ENCODE measurements around the gene GON4L.
"Not testable (repeated sequence)": the region's sequence is repeated elsewhere in the genome, so short reads cannot be mapped to it uniquely, and the experiment has no call there.

Gene GON4L

DNA sequence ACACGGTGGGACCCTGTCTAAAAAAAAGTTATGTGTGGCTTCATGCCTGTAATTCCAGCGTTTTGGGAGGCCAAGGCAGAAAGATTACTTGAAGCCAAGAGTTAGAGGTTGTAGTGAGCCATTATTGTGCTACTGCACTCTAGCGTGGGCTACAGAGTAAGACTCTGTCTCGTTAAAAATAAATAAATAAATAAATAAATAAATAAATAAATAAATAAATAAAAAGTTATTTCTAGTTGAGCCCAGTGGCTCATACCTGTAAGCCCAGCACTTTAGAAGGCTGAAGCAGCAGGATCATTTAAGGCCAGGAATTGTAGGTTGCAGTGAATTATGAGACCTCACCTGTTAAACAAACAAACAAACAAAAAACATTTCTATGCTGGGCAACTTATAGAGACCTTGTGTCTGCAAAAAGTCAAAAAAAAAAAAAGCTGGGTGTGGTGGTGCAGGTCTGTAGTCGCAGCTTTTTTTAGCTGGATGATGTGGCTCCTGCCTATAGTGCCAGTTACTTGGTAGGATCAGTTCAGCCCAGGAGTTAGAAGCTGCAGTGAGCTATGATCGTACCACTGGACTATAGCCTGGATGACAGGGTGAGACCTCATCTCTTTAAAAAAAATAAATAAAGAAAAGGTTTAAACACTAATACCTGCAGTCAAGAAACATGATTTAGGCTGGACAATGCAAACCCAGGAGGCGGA, 25.6 kb downstream of the GON4L start:
- DNase-seq (ENCODE audit: low read depth): no peak

DNA sequence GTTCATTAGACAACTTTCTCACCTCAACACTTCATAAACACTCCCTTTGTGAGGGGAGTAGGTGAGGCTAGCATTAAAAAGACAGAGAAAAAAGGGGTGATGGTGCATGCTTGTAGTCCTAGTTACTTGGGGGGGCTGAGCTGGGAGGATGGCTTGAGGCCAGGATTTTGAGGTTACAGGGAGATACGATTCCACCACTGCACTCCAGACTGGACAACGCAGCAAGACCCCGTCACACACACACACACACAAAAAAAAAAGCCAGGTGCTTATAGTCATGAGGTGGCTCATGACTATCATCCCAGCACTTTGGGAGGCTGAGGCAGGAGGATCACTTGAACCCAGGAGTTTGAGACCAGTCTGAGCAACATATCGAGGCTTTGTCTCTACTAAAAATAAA, 29.6 kb downstream of the GON4L start:
- DNase-seq (ENCODE audit: low read depth): no peak

DNA sequence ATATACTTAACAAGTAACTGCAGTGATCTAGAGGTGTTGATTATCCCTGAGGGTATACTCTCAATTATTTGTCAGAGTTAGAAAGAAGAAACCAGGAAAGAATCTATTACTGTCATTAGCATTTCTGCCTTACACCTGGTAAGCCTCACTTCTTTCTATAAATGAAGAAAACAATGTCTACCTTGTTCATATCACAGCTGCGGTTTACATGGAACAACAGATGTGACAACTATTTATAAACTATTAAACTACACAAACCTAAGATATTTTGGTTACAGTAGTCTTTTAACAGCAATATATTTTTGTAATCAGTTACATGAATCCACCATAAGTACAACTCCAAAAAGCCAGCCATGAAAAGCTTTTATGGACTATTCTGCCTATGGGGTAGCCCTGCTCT, 40.7 kb downstream of the GON4L start:
- no peak for DNase-seq (ENCODE audit: low read depth)

DNA sequence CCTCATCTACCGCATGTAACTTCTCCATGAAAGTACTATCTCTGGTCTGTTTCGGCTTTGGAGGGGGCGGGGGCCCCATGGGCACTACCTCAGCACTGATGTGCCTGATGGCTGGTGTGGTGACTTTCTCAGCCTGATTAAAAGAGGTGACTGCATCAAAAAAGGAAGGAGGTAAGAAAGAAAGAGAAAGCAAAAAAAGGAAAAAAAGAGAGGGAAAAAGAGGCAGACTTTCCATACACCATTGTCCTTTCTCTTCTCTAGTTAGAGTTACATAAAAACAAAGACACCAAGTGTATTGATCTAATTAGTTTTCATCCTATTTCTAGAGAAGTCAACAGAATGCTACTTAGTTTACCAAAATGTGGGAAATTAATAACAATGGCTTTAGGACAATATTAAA, 43.3 kb downstream of the GON4L start:
- DNase-seq (ENCODE audit: low read depth): no peak

DNA sequence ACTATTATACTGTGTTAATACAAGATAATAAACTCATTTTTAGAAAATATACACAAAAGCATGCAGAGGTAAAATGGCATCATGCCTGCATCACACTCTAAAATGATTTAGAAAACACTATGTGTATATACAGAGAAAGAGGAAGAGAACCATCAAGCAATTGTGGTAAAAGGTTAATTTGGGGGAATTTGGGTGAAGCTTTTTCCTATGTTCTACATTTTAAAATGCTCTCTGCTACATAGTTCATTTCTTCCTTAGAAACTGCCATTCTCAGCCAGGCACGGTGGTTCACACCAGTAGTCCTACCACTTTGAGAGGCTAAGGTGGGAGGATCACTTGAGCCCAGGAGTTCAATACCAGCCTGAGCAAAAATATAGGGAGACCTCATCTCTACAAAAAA, 44.1 kb downstream of the GON4L start:
- DNase-seq (ENCODE audit: low read depth): no peak

DNA sequence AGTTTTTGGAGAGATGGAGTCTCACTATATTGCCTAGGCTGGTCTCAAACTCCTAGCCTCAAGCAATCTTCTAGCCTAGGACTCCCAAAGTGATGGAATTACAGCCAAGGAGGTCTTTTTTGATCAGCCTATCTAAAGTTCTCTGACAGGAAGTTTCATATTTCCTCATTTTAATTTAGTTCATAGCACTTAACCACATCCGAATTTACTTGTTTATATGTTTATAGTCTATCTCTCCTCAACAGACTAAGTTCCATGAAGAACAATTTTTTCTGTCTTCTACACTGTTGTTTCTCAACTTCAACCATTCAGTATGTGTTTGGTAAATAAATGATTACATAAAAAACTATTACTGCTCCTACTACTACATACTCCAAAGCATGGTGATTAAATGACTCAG, 47.9 kb downstream of the GON4L start:
- DNase-seq (ENCODE audit: low read depth): no peak

DNA sequence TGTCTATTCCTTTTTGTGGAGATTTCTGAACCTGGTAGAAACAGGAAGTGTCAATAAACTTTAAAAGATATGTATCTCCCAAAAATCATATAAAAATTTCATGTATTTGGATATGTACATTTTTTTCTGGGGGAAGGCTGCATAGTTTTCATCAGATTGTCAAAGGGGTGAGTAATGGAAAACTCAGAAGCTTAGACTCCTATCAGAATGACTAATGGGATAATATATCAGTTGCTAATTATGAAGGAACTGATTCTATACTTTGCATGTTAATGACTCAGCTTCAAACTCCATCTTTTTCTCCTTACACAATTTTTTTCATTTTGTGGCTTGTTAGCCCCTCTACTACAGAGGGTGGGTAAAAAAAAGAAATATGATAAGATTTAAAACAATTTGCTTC, 55.9 kb downstream of the GON4L start:
- peak; percentile 40 for DNase-seq (ENCODE audit: low read depth)

DNA sequence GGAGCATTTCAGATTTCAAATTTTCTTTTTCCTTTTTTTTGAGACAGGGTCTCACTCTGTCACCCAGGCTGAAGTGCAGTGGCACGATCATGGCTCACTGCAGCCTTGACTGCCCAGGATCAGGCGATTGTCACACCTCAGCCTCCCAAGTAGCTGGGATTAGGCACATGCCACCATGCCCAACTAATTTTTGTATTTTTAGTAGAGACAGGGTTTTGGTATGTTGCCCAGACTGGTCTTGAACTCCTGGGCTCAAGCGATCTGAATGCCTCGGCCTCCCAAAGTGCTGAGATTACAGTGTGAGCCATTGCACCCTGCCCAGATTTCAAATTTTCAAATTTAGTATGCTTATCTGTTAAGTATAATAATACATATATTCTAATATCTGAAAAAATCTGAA, 61.4 kb downstream of the GON4L start:
- DNase-seq (ENCODE audit: low read depth): not testable (repeated sequence)

DNA sequence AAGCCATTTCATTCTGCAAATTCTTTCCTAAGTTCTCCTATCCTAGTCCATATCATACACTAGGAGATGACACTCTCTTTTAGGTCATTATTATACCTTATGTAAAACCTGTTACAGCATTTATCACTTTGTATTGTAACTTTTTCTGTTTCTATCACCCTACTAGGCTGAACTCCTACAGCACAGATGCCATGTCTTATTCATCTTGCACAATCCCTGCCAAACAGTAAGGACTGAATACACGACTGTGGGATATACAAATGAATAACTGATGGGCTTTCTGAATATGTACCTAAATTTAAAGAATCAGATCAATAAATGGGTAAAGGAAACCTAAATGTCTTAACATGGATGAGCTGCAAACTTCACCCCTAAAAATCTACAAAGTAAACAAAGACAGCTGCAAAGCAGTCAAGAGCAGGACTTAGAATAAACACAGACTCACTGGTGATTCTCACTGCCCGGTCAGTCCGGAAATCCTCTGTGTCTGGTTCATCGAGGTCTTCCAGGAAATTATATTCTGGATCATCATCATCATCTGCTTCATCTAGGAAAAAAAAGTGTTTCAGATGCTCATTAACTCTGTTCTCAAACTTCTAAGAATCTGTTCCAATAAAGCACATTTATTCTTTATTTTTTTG, 62.3 kb downstream of the GON4L start:
- DNase-seq (ENCODE audit: low read depth): peak; percentile 15

DNA sequence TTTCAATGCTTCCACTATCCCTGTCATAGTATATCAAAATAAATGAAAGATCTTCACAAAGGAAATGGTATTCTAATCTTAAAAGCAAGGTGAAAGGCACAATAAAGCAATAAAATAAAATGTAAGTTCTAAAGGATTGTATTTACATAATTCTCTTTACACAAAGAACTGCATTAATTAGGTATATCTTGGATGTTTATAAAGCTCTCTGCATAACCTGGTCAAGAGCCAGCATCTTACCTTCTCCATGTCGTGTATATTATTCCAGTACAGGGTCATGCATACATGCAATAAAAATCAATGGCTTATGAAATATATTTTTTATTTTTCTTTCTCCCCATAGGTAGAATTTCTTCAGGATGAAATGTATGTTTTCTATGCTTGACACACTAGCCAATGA, 63.8 kb downstream of the GON4L start:
- DNase-seq (ENCODE audit: low read depth): no peak

DNA sequence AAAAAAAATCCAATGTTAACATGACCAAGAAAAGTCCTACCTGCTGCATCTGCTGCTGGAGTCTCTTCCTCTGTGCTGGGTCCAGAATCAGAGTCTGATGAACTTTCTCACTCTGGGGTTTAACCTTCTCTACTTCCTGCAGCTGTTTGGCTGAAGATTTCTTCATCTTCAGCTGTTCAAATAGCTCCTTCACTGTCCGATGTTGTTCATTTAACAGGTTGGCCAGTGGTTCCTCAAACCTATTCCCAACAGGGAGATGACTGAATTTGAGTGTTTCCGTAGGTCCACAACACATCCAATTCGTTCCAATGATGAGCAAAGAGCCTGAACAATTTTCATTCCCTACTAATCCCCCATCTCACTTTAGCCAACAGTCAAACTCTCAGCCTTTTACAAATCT, 79.4 kb downstream of the GON4L start:
- no peak for DNase-seq (ENCODE audit: low read depth)

DNA sequence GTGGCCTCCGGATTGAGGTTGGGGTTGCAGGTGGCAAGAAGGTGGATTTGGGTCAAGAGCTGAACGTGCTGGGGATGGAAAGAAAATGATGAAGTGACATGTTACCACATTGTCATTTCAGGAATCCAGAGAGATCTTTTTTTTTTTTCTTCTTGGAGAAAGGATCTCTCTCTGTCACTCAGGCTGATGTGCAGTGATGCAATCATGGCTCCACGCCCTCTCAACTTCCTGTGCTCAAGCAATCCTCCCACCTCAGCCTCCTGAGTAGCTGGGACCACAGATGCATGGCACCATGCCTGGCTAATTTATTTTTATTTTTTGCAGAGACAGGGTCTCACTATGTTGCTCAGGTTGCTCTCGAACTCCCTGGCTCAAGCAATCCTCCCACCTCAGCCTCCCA, 80.6 kb downstream of the GON4L start:
- peak; percentile 69 for DNase-seq (ENCODE audit: low read depth)

DNA sequence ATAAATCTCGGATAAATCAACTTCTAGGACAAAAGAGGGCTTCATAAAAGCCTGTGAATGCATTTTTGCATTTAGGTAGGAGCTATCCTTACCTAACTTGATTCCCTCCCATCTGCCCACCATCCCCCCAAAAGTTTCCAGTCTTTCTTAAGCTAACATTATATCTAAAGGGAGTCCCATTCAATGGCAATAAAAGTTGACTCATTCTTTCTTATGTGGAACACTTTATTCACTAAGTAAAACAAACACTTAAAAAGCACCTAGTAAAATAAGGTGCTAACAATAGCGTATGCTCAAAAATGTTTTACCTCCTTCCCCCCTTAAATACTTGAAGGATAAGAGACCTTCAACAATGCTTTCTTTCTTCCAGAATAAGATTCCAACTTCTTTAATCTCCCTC, 83.8 kb downstream of the GON4L start:
- DNase-seq (ENCODE audit: low read depth): no peak

DNA sequence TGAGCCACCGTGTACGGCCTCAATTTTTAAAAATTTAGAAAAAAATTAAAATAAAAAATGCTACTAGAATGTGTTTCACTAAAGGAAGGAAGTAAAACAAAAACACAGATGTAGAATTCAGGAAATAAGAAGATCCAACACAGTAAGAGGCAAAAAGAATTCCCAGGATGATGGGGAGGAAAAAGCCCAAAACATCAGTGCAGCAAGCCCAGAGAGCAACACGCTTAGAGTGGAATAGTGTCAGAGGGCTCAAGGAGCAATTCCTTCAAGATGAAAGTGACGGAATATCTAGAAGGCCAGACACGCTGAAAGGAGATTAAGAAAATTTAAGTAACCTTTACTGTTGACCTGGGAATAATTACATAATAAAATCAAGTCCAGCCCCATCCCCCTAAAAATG, 87.8 kb downstream of the GON4L start:
- no peak for DNase-seq (ENCODE audit: low read depth)

DNA sequence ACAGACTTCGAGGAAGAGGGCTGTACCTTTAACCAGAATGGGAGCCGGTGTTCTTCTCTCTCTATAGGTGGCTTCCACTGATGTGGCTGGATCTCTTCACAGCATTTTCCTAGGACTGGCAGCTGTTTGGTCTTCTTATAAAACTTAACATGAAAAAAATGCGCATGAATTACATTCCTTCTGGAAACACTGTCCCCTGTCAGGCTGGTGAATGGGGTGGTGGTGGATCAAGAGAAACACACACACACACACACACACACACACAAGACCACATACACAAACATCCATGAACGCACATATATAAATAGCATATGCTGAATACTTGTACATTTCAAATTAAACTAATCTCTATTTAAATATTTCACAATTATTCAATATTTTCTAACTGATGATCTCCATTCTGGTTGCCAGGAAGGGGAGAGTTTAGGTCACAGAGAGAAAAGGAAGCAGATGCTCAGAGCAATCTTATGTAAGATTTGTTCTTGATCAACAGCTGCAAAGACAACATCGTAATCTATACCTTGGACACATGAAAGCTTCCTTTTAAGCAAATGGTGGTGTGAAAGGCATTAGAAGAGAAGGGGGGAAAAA, 89.5 kb downstream of the GON4L start:
- not testable (repeated sequence) for DNase-seq (ENCODE audit: low read depth)

DNA sequence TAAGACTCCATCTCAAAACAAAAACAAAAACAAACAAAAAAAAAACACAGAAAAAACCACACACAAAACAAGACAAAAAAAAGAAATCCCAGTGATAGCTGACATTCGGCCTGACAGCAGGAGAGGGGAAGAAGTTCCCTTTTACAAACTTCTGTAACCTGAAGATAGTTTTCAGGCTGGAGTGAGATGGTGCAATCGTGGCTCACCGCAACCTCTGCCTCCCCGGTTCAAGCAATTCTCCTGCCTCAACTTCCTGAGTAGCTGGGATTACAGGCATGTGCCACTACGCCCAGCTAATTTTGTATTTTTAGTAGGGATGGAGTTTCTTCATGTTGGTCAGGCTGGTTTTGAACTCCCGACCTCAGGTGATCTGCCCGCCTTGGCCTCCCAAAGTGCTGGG, 93.0 kb downstream of the GON4L start:
- not testable (repeated sequence) for DNase-seq (ENCODE audit: low read depth)

DNA sequence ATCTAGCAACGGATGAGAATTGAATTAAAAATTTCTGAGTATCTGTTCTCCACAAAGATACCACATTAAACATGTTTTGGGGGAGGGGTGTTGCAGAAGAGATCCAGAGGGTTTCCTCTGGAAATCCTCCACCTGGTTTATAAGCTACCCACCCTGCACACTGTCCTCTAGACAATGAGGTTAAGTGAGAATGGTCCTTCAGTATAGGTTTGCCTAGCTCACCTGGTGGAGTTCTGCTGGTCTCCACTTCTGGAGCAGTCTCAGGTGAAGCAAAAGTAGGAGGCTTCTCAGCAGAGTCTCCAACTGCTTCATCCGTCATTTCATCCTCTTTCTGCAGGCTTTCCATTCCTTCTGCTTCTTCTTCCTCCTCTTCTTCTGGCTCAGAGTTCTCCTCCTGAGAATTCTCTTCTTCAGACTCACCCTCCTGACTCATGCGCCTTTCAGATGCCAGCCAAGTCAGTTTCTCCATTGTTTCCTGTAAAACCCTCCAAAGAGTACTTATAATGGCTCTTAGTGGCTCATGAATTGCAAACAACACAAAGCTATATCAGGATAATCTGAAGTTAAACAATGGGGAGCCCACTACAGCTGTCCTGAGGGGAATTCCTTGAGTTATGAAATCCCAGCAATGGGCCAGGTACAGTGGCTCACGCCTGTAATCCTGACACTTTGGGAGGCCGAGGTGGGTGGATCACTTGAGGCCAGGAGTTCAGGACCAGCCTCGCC, 93.8 kb downstream of the GON4L start:
- peak; percentile 88 for DNase-seq (ENCODE audit: low read depth)

DNA sequence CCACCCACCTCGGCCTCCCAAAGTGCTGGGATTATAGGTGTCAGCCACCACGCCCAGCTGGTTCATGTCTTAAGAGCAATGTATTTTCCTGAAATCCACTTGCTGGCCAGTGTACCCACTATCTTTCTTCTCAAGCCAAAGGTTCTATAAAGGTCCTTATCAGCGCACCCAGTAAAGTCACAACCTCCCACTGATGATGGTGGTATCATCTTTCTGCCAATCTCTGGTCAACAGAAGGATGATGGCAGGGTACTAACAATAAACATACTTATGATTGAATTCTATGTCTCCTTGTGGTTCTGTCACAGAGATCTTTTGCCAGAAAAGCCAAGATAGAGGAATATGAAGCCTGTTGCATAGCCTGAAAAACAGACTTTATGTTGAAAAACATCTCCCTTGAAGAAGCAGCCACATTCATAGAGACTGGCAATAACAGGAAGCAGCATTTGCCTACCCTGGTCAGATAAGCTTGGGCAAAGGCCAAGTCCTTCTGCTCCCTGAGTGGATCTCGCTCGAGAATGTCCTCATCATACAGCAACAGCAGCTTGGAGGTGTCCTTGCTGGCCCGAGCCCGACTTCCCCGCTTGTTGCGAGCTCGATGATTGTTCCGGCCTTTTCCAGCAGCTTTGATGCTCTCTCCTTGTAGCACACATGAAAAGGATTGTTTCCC, 95.1 kb downstream of the GON4L start:
- DNase-seq (ENCODE audit: low read depth): no peak

DNA sequence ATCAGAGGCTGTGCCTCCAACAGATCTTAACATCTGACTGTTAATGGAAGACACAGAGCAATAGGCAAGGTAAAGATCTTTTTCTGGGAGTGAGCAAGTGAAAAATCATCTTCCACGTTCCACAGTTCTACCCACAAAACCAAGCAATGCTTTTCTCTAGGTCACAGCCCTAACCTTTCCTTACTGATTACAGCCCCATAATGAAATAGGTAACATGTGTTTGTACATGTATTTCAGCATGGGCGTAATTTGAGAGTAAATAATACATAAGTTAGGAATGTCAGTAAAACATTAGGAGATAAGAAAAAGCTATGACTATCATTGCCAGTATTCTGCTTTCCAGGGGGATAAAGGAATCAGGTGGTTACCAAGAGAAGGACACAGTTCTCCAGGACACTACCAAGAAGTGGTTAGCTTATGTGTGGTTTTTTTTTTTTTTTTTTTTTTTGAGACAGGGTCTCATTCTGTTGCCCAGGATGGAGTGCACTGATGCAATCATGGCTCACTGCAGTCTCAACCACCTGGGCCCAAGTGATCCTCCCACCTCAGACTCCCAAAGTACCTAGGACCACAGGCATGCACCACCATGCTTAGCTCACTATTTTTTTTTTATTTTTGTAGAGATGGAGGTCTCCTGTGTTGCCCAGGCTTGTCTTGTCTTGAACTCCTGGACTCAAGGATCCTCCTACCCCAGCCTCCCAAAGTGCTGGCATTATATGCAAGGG, 96.1 kb downstream of the GON4L start:
- DNase-seq (ENCODE audit: low read depth): peak; percentile 5

DNA sequence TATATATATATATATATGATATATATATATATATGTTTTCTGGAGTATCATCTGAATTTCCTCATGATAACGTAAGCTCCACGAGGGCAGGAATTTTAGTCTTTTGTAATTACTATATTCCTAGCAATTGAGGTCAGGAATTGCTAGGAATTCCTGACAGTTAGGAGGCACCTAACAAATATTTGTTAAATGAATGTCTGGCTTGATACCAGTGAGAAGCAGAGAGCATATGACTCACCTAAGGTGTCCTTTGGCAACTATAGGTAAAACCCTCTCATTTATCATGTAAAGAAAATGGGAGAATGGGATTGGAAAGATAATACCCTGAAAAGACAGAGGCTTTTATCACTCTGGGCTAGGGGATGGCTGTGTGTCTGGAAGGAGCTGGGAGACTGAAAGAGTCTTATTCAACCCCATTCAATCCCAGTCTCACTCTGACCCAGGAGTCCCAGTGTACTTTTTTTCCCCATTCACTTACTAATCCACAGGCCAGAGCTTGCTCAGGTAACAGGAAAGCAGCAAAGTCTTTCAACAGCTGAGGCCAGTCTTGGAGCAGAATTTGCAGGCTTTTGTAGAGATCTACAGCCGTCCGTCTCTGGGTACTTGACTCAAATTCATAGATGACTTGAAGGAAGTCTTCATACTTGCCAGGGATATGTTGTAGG, 96.9 kb downstream of the GON4L start:
- DNase-seq (ENCODE audit: low read depth): peak; percentile 12

DNA sequence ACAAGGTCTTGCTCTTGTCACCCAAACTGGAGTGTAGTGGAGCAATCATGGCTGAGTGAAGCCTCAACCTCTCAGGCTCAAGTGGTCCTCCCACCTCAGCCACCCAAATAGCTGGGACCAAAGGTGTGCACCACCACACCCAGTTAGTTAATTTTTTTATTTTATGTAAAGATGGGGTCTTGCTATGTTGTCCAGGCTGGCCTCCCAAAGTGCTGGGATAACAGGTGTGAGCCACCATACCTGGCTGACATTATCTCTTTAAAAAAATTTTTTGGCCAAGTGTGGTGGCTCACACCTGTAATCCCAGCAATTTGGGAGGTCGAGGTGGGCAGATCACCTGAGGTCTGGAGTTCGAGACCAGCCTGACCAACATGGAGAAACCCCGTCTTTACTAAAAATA, 98.0 kb downstream of the GON4L start:
- not testable (repeated sequence) for DNase-seq (ENCODE audit: low read depth)
